CD14-positive monocyte (primary cell): ENCODE results near the gene LPCAT1. TPM values are rescaled to one million over a fixed set of nuclear protein-coding genes. Genes with fewer than 3 reads are reported as not detected.
A peak's percentile ranks its signal among the peaks of the same experiment; 100 is the strongest.

ENCODE experiments used
- DNase-seq, 3 donors: peaks; one replicate each; pipeline ENCODE4 v3.0.0-alpha.2; 2011 to 2022
- H2AFZ ChIP-seq: 2 replicates; pipeline ENCODE4 v1.6.0; 2012; ENCODE audit warnings: mild to moderate bottlenecking, low read depth, low read length, inconsistent platforms; ENCODE audit not compliant: insufficient read depth, poor library complexity, severe bottlenecking
- H3K27ac ChIP-seq, 2 donors: 1 replicate in 1 of 2; 2 replicates in 1 of 2; pipeline ENCODE4 v1.5.1; 2012 to 2013; ENCODE audit warnings: low read length in 2 of 2, control low read depth in 1 of 2, inconsistent platforms in 1 of 2, low read depth in 1 of 2, mild to moderate bottlenecking in 1 of 2
- H3K27me3 ChIP-seq, 2 donors: one replicate each; pipeline versions ENCODE4 v1.6.0 to v1.6.1; 2011 to 2013; ENCODE audit warnings: low read length in 2 of 2; ENCODE audit not compliant: control insufficient read depth in 2 of 2, insufficient read depth in 2 of 2
- H3K36me3 ChIP-seq, 2 donors: replicated peaks in 1 of 2; 1 replicate in 1 of 2; 2 replicates in 1 of 2; pipeline versions ENCODE4 v1.5.1 to v1.6.1; 2012 to 2013; ENCODE audit warnings: low read length in 2 of 2, control low read depth in 1 of 2, inconsistent platforms in 1 of 2, mild to moderate bottlenecking in 1 of 2; ENCODE audit not compliant: insufficient read depth in 2 of 2, control insufficient read depth in 1 of 2
- H3K4me1 ChIP-seq, 2 donors: 1 replicate in 1 of 2; 2 replicates in 1 of 2; pipeline versions ENCODE4 v1.5.1 to v1.6.1; 2012 to 2013; ENCODE audit warnings: low read length in 2 of 2, control low read depth in 1 of 2, inconsistent platforms in 1 of 2, mild to moderate bottlenecking in 1 of 2, moderate library complexity in 1 of 2; ENCODE audit not compliant: insufficient read depth in 2 of 2, control insufficient read depth in 1 of 2
- H3K4me2 ChIP-seq: replicated peaks from 2 replicates; pipeline ENCODE3; 2012; ENCODE audit warnings: low read length, moderate library complexity, mild to moderate bottlenecking; ENCODE audit not compliant: poor library complexity, severe bottlenecking; ENCODE audit errors: extremely low read depth
- H3K4me3 ChIP-seq, 3 experiments: fragments of 200-600 bp in 1 of 3; sonication (generic) in 1 of 3; replicated peaks in 1 of 3; 1 replicate in 2 of 3; 2 replicates in 1 of 3; pipeline ENCODE4 v1.5.1; 2011 to 2013; ENCODE audit warnings: low read length in 3 of 3, mild to moderate bottlenecking in 3 of 3, control low read depth in 2 of 3, low read depth in 2 of 3, inconsistent platforms in 1 of 3, moderate library complexity in 1 of 3
- H3K79me2 ChIP-seq: 2 replicates; pipeline ENCODE4 v1.6.0; 2012; ENCODE audit warnings: mild to moderate bottlenecking, control low read depth, inconsistent platforms, low read length, moderate library complexity; ENCODE audit not compliant: insufficient read depth
- H3K9ac ChIP-seq: 2 replicates; pipeline ENCODE4 v1.6.0; 2017; ENCODE audit warnings: low read length, mild to moderate bottlenecking; ENCODE audit not compliant: insufficient read depth, poor library complexity, severe bottlenecking
- H3K9me3 ChIP-seq, 2 donors: replicated peaks in 1 of 2; 1 replicate in 1 of 2; 2 replicates in 1 of 2; pipeline versions ENCODE4 v1.5.1 to v1.6.1; 2012 to 2013; ENCODE audit warnings: low read length in 2 of 2, control low read depth in 1 of 2; ENCODE audit not compliant: control insufficient read depth in 1 of 2, insufficient read depth in 1 of 2
- H4K20me1 ChIP-seq: 2 replicates; pipeline ENCODE4 v1.6.0; 2012; ENCODE audit warnings: mild to moderate bottlenecking, low read length, control low read depth, moderate library complexity; ENCODE audit not compliant: insufficient read depth
- H3K27ac Mint-ChIP-seq, 7 donors: one replicate each; pipeline ENCODE4 v1.8.0; 2020; ENCODE audit warnings: mild to moderate bottlenecking in 7 of 7, mixed read lengths in 7 of 7, moderate library complexity in 6 of 7, inconsistent platforms in 2 of 7
- H3K27me3 Mint-ChIP-seq, 3 donors: one replicate each; pipeline ENCODE4 v1.8.0; 2021 to 2022; ENCODE audit warnings: low read depth in 3 of 3, mild to moderate bottlenecking in 3 of 3, mixed read lengths in 3 of 3, moderate library complexity in 3 of 3, inconsistent platforms in 1 of 3
- H3K36me3 Mint-ChIP-seq, 2 donors: one replicate each; pipeline ENCODE4 v1.8.0; 2020; ENCODE audit warnings: mixed read lengths in 2 of 2, inconsistent platforms in 1 of 2, mild to moderate bottlenecking in 1 of 2
- H3K4me1 Mint-ChIP-seq: one replicate; pipeline ENCODE4 v1.8.0; 2020; ENCODE audit warnings: mild to moderate bottlenecking, mixed read lengths
- H3K4me3 Mint-ChIP-seq, 2 donors: one replicate each; pipeline ENCODE4 v1.8.0; 2020; ENCODE audit warnings: mild to moderate bottlenecking in 2 of 2, mixed read lengths in 2 of 2, moderate library complexity in 1 of 2
- H3K9me3 Mint-ChIP-seq, 7 donors: one replicate each; pipeline ENCODE4 v1.8.0; 2020 to 2022; ENCODE audit warnings: mixed read lengths in 7 of 7, mild to moderate bottlenecking in 6 of 7, moderate library complexity in 6 of 7, inconsistent platforms in 2 of 7
- CTCF ChIP-seq: fragments of 200-600 bp; IDR thresholded peaks from one replicate; pipeline ENCODE4 v1.8.0; 2022; ENCODE audit warnings: antibody characterized with exemption, mild to moderate bottlenecking
- WGBS: methylation state at CpG from one replicate; pipeline ENCODE4 v1.1.5; 2013; ENCODE audit warnings: missing lambda C conversion rate; ENCODE audit not compliant: insufficient coverage; 5-methylcytosine and 5-hydroxymethylcytosine counted together
- intact Hi-C, 2 donors: fragments of 100-400 bp; cut with micrococcal nuclease; formaldehyde crosslinking; loops; one replicate each; pipeline versions ENCODE4 v1.15.0 to v1.15.1; 2023
- polyA plus RNA-seq, 3 donors: library from polyadenylated mRNA; depleted of rRNA in 1 of 3; unstranded in 2 of 3; stranded (reverse) in 1 of 3; fragments of 300-500 nt in 2 of 3; fragments of >200 nt in 1 of 3; fragmentation: Illumina TruSeq in 2 of 3; gene quantifications; 1 replicate in 2 of 3; 2 replicates in 1 of 3; pipeline ENCODE4 v1.2.3, GENCODE V29; 2012 to 2021

LPCAT1 gene
- polyA plus RNA-seq, 3 donors = 34.1 to 53.9 (median 34.8) TPM

DNA sequence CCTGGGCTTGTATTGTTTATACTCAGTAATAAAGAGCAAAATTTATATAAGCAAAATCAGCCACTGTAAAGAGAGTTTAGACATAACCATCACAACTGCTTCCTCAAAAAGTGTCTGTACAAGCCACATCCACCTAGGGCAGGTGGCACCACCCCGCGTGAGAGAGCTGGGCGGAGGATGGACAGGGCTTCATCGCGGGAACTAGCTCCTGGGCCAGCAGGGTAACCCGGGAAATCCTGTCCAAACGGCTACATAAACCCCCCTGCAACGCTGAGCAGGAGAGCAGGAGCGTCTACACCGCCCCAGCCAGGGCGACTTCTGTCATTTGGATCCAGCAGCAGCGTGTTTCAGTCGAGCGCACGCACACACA lies 79.8 kb downstream of the LPCAT1 start:
- Histone ChIP-seq H2AFZ (no peak overlapping the region), H3K27me3 (peaks cover 17 to 55% of the 10 kb centered on the region in 2 donors), H3K4me1 (no peaks in the 10 kb centered on the region), H3K79me2 (no peaks in the 10 kb centered on the region), H3K36me3 (no peaks in the 10 kb centered on the region), H3K4me2 (no peak overlapping the region), H4K20me1 (no peaks in the 10 kb centered on the region), H3K9me3 (no peaks in the 10 kb centered on the region), H3K27ac (no peak overlapping the region), H3K4me3 (no peak overlapping the region), H3K9ac (no peak overlapping the region)
- WGBS = 61% methylated on average over 15 of the region's 15 CpGs
- H3K27me3 Mint-ChIP-seq = peaks cover 56 to 81% (median 69%) of the 10 kb centered on the region in 3 donors
- DNase-seq = no peak
- no peaks in the 10 kb centered on the region for H3K4me1 Mint-ChIP-seq
- no peak overlapping the region for H3K27ac Mint-ChIP-seq
- H3K36me3 Mint-ChIP-seq = no peaks in the 10 kb centered on the region
- H3K9me3 Mint-ChIP-seq = peaks cover 0 to 7% (median 4%) of the 10 kb centered on the region in 7 donors
- intact Hi-C loops = no loop called here
- peak overlapping the region in 1 of 2 donors; percentile 79 for H3K4me3 Mint-ChIP-seq
- no peak for TF ChIP-seq CTCF

DNA sequence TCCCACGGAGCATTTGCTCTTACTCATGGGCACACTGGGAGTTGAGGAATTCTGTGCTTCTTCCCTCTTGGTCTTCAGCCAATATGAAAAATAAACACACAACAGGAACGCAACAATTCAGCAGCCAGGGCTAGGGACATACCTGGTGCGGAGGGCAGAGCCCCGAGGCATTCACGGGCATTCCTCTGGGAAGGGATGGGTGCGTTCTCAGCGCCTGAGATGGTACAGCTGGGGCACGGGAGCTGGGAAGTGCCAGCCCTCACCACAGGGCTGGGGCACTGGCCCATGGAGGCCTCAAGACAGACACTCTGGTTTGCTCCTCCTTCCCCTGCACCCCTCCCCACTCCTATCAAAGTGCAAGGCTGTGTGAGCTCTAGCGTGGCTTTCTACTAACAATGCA lies 80.6 kb downstream of the LPCAT1 start:
- Histone ChIP-seq H3K4me1 (no peaks in the 10 kb centered on the region), H3K27me3 (peaks cover 17 to 52% of the 10 kb centered on the region in 2 donors), H3K4me3 (no peak overlapping the region), H3K79me2 (no peaks in the 10 kb centered on the region), H3K27ac (no peak overlapping the region), H2AFZ (no peak overlapping the region), H3K9me3 (no peaks in the 10 kb centered on the region), H3K4me2 (no peak overlapping the region), H4K20me1 (no peaks in the 10 kb centered on the region), H3K9ac (no peak overlapping the region), H3K36me3 (no peaks in the 10 kb centered on the region)
- TF ChIP-seq CTCF = no peak
- no peak overlapping the region for H3K27ac Mint-ChIP-seq
- DNase-seq = no peak
- peaks cover 0 to 7% (median 4%) of the 10 kb centered on the region in 7 donors for H3K9me3 Mint-ChIP-seq
- H3K4me1 Mint-ChIP-seq = no peaks in the 10 kb centered on the region
- no peaks in the 10 kb centered on the region for H3K36me3 Mint-ChIP-seq
- H3K4me3 Mint-ChIP-seq = peak overlapping the region in 1 of 2 donors; percentile 79
- H3K27me3 Mint-ChIP-seq = peaks cover 51 to 74% (median 63%) of the 10 kb centered on the region in 3 donors
- intact Hi-C loops = no loop called here
- WGBS = 77% methylated on average over 7 of the region's 9 CpGs
